Stimulated activated CD4-positive, alpha-beta T cell treated with anti-CD3 and anti-CD28 coated beads, TNF-alpha, amount 100 ng/mL, for 48 hours (primary cell): ENCODE results near the gene ATPAF1.

Experiments
- DNase-seq, 3 donors: peaks; one replicate each; pipeline ENCODE4 v3.0.0-alpha.2; 2020; ENCODE audit warnings: low read depth in 3 of 3

The ATPAF1 gene

DNA sequence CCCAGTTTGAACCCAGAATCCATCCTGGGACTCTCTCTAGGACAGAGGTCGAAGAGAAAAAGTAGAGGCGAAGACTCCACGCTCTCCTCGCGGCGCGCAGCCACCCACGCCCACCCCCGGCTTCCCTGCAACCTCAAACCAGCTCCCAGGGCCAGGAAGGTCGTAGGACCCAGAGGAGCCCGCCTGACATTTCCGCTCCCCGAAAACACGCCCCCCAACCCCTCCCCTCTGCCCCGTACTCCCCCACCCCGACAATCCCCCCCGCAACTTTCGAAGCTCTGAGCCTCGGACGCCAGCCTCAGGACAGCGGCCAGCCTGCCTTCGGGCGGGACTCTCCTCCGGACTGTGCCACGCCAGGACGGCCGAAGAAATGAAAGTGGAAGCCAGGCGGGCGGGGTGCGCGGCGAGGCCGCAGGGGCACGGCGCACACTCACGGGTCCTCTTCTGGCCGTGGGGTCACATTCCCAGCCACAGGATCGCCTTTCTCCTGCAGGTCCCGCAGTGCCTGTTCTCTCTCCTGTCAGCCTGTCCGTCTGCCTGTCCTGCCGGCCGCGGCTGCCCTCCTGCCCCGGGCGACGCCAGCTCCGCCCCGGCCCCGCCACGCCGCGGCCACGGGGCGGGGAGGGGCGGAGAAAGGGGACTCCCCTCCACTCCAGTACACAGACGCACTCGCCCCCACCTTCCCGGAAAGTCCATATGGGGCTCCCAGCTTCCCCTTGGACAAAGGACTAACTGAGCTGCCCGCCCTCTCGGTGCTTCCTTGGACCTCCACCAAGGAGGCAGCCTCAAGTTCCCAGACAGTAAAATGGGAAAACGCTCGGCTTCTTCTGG lies 51.7 kb downstream of the ATPAF1 start, which contains the start of gene MOB3C:
MOB3C (minus strand) TSS at position 535 of the 831 bp plus-strand sequence. CDS start 3,490 bp downstream, outside the sequence.
- peak; percentile 23 to 63 (median 34) for DNase-seq

GRCh38 chr1:46615735-46616134 lies 52.4 kb downstream of the ATPAF1 start:
- DNase-seq, result peak in 1 of 3 donors; percentile 18

GRCh38 chr1:46615088-46615487 lies 53.1 kb downstream of the ATPAF1 start:
- no peak for DNase-seq

DNA sequence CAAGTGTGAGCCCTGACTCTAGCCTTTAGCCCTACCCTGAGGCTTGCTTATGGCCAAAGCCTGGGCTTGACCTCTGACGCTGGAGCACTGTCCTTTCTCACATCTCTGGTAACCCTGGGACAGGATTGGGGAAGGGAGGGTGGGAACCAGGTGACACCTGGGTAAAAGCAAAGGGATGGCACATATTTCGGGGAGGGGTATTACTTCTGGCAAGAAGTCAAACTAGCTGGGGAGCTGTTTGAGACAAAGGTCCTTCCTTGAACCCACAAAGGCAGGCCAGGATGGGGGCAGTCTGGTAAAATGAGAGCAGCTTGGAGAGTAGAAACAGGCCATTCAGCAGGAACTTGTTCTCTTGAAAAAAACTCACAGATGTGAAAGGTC lies 53.6 kb downstream of the ATPAF1 start:
- no peak for DNase-seq

DNA sequence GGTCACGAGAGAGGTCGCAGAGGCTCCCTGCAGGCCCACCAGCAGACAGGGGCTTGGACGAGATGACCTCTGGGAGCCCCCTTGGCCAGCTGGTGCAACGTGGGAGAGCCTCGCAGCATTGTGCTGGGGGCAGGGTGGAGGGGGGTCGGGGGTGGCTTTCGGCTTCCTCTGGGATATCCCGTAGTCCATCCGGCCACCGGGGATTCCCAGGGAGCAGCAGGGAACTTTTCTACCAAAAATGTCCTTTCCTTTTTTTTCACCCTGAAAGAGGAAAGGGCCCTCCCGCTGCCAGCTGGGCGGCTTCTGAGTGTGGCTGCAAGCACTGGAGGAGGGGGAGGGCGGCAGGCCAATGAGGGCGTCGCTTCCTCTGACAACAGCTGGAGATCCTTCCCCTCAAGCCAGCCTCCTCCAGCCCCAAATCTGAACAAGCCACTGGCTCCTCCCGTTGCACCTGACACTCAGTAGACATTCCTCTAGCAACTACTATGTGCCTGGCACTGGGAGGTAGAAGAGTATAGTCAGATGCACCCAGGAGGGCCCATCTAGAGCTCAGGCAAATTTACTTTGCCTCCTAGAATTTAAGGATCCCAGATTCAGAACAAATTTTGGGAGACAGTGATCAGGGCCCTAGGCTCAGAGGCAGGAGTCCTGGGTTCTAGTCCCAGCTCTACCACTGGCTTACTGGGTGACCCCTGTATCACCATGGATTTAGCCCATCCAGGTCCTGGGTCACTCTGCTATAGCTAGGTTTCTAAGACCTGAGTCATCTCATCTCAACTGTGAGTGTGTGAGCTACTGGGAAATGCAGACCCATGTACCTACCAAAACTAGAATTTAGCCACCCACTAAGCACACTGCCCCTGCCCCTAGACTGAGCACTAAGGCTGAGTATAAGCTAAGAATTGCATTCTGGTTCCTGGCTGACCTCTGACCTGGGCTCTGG lies 54.2 kb downstream of the ATPAF1 start:
- no peak for DNase-seq

- no peak for DNase-seq
Observed at GRCh38 chr1:46612937-46613660, 55.1 kb downstream of the ATPAF1 start.

DNA sequence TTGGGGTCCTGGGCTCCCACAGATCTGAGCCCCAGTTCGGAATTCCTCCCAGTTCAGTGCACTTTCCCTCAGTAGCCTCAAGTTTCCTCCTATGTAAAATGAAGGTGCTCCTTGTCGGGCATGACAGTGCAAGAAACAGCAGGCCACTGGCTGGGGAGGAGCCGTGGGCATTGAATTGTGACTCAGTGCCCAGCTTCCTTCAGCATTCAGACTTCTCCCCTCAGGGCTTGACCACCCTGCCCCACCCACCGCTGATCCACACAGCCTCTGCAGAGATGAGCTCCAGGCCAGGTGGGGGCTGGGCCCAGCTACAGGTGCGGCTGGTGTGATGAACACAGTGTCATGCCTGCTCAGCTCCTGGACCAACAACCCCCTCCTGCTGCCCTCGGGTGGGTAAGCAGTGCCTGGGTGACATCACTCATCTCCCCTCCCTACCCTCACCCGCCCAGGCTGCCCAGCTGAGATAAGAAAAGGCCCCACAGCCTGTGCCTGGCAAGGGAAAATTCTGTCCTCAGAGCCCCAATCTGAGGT lies 56.4 kb downstream of the ATPAF1 start:
- no peak for DNase-seq

GRCh38 chr1:46607345-46608130 lies 60.6 kb downstream of the ATPAF1 start:
- DNase-seq, result no peak

- no peak for DNase-seq
Observed at GRCh38 chr1:46606255-46606965, 61.8 kb downstream of the ATPAF1 start.

- DNase-seq, result no peak
Observed at GRCh38 chr1:46605232-46605631, 62.9 kb downstream of the ATPAF1 start.

DNA sequence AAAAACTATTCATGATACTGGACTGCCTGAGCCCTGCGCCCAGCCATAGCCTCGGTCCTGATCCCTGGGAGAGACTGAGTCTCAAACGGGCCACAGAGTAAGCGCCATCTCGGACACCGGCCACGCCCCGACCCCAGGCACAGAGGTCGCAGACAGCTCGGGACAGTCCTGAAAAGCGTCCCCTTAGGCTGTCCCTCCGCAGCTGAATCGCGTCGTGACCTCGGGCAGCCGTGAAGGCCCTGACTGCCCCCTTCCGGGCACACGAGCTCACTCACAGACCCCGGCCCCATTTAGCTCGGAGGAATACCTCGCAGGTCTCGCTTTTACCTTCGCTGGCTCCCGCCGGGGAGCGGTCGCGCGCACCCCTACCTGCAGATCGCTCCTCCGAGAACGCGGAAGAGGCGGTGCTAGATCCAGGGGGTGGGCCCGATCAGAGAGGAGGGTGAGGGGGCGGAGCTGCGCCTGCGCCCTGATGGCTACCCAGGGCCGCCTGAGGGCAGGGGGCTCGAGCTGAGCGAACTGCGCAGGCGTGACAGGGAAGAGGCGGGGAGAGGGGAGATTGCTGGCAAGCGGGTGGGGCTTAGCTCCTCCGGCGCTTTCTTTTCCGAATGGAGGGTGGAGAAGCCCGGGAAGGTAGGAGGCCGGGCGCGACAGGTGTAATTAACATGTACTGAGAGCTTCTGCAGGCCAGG lies 64.2 kb downstream of the ATPAF1 start, which contains the start of gene MKNK1:
MKNK1 (minus strand) TSS at position 411 of the 692 bp plus-strand sequence. CDS start 20,941 bp downstream, outside the sequence.
- DNase-seq, result peak; percentile 95 to 98 (median 96)

DNA sequence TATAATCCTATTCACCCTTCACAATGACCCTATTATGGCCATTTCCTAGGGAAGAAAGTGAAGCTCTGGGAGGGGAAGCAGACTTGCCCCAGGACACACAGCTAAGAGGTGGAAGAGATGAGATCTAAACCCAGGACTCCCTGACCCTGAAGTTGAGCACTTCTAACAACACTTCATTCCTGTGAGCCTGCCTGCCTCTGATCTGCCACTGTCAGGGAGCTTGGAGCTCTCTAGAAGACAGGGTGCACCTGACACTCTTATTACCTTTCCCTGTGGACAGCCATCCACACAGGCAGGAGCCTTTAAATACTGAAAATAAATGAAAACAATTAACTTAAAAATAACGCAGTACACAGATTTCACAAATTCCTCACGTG lies 64.7 kb downstream of the ATPAF1 start:
- DNase-seq, result no peak

DNA sequence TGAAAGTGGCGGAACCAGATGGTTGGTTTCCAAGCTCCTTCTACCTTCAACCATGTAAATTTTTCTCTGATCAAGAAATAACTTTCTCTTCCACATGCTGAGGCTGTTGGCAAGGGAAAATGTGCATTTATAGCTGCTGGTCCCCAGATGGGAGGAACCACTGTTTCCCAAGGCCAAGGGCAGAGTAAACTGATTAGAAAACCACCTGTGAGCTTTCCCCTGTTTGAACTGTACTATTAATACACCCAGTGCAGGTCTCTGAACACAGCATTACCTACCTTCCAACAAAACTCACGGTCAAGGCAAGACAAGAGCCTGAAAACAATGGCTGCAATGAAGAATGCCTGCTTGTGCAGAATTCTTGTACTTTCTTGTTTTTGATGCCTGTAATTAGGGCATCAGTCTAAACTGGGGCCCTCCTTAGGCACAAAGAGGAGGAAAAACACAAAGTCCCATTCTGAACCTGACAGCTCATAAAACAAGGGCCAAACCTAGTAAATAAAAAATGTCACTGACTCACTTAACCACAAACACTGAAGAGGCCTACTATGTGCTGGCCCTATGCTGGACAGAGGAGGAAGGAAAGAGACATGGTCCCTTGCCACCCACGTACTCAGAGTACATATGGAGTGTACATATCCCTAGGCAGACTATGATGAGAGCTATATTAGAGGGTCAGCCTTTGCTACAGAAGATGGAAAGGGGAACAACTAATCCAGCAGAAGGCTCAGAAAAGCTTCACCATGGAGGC lies 66.7 kb downstream of the ATPAF1 start:
- no peak for DNase-seq

DNA sequence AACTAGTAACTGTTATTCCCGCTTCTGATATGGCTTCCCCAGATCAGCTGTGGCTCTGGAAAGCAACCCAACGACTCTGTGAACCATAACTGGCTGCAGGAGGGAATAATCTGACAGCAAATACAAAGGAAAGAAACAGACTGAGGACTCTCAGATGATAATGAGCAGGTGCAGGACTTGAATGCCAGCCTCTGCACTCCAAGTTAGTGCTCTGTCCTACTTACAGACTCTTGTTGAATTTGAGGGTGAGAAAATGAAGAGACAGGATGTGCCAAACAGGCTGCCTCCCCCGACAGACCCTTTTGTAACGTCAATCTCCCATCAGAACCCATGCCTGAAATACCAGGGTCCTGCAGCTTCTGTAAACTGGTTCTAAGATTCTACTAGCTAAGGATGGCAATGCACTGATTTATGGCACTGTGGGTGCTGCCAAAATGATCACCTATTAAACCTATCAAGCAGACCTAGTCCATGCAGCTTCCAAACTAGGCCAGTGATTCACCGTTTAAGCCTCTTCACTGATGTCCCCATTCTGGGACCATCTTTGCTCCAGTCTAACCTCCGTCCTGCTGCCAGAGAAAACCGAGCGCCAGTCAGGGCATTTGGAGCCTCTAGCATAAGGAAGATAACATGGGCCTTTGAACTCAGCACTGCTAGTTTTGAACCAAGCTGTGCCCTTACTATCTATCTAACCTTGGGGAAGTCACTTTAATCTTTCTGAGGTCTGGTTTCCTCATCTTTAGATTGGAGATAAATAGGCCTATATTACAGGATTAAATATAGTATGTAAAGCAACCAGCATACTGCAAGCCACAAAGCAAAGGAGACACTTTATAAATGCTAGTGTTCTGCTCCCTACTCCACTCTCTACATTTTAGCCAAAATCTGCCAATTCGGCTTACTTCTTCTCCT lies 68.8 kb downstream of the ATPAF1 start:
- DNase-seq, result no peak

- no peak for DNase-seq
Observed at GRCh38 chr1:46596846-46597245, 71.3 kb downstream of the ATPAF1 start.

- no peak for DNase-seq
Observed at GRCh38 chr1:46596036-46596435, 72.1 kb downstream of the ATPAF1 start.

DNA sequence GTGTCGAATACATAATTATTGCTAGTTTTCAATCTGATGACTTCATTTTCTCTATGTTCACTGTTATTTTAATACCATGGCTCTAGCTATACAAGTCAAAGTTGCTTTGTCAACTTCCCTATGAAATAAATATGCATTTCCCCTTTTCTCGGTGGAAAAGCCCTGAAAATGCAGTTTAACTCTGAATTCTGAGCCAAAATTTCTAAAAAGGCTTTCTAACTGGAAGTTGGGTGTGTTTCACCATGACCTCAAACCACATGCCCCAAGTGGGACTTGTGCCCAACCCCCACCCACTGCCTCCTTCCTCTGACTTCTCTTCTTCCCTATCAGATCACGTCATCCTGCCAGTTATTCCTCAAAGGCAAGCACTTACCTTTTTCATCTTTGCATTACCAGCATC lies 73.0 kb downstream of the ATPAF1 start:
- no peak for DNase-seq

- no peak for DNase-seq
Observed at GRCh38 chr1:46594063-46594462, 74.1 kb downstream of the ATPAF1 start.
